Mesodermal cell (in vitro differentiated cells): ENCODE data around the gene KRT4.

Experiments used
- H3K27ac ChIP-seq: 2 replicates; pipeline ENCODE4 v1.7.0; 2013; ENCODE audit warnings: mild to moderate bottlenecking, low read depth, low read length, moderate library complexity; ENCODE audit not compliant: severe bottlenecking
- H3K36me3 ChIP-seq: 2 replicates; pipeline ENCODE4 v1.7.1; 2013; ENCODE audit warnings: mild to moderate bottlenecking, low read length, moderate library complexity; ENCODE audit not compliant: control insufficient read depth, insufficient read depth
- H3K4me1 ChIP-seq: one replicate; pipeline ENCODE4 v1.7.1; 2013; ENCODE audit warnings: mild to moderate bottlenecking, low read length; ENCODE audit not compliant: insufficient read depth, control insufficient read depth, poor library complexity, severe bottlenecking
- H3K4me3 ChIP-seq: 2 replicates; pipeline ENCODE4 v1.7.0; 2013; ENCODE audit warnings: low read length, control low read depth, mild to moderate bottlenecking; ENCODE audit not compliant: insufficient read depth, poor library complexity, severe bottlenecking; ENCODE audit errors: extremely low read depth
- H3K9me3 ChIP-seq: 2 replicates; pipeline ENCODE4 v1.7.1; 2013; ENCODE audit warnings: mild to moderate bottlenecking, low read length, moderate library complexity; ENCODE audit not compliant: control insufficient read depth
- WGBS, 2 experiments: methylation state at CpG; one replicate each; pipeline ENCODE4 v1.1.5; 2013; ENCODE audit warnings: missing lambda C conversion rate in 2 of 2; ENCODE audit not compliant: insufficient coverage in 2 of 2; 5-methylcytosine and 5-hydroxymethylcytosine counted together

Gene KRT4

DNA sequence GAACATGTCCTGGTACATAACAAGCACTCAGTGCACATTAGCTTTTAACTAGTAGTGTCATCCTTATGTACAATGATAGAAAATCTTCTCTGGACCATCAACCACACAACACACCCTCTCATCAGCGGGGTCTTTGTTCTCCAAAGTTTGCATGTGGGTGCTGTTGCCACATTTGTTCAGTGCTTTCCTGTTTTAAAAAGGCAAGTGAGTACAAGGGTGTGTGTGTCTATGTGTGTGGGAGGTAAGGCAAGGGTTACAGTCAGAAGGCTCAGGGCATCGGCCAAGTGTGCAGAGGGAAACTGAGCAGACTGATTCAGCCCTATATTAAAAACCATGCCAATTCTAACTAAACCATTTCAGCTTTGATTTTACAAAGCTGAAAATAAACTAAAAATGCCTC is 54.7 kb downstream of the KRT4 start:
- Histone ChIP-seq H3K4me1 (no peaks in the 10 kb centered on the region), H3K27ac (no peak overlapping the region), H3K4me3 (no peak overlapping the region), H3K9me3 (peaks cover 14% of the 10 kb centered on the region), H3K36me3 (no peaks in the 10 kb centered on the region)
- 80% methylated on average over 1 of the region's 2 CpGs; no CpG with 5 or more reads in 1 of the 2 experiments for WGBS, 2 experiments

DNA sequence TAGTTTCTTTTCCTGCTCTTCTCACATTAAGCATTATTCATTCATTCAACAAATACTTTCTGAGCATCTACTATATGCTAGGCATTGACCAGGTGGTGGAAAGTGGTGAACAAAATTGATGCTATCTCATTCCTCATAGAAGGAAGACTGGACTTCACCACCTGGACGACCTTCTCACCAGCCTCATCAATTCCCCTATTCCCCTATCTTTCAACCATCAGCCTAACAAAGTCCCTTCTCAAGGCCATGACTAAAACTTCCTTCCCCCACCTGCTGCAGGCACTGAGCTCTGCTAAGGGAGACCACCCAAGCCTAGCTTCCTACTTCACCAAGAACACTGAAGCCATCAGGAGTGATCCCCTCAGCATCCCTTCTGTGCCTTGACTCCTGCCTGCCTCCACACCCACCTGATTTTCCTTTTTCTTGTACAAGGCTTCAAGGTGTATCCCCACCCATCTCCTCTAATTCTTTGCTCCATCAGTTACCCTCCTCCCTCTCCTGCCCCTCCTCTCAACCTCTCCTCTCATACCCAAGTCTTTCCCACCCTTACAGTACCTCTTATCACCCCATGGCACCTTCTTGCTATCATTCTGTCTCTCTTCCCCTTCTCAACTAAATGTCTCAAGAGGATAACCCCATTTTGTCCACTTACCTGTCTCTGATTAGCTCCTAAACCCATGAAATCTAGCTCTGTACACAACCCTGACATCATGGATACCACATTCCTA is 56.3 kb downstream of the KRT4 start:
- no peak overlapping the region for H3K4me3 ChIP-seq
- H3K27ac ChIP-seq, result no peak overlapping the region
- peaks cover 14% of the 10 kb centered on the region for H3K9me3 ChIP-seq
- H3K36me3 ChIP-seq, result no peaks in the 10 kb centered on the region
- H3K4me1 ChIP-seq, result no peaks in the 10 kb centered on the region
- WGBS, 2 experiments, result 14 to 33% methylated on average over 1 of the region's 1 CpG
